Stimulated activated CD8-positive, alpha-beta memory T cell treated with anti-CD3 and anti-CD28 coated beads, Interleukin-15, amount 100 ng/mL, for 48 hours (primary cell): ENCODE measurements around the gene RNF2.

Experiments used
- DNase-seq, 2 donors: peaks; one replicate each; pipeline ENCODE4 v3.0.0-alpha.2; 2020; ENCODE audit warnings: low read depth in 2 of 2

Gene RNF2

DNA sequence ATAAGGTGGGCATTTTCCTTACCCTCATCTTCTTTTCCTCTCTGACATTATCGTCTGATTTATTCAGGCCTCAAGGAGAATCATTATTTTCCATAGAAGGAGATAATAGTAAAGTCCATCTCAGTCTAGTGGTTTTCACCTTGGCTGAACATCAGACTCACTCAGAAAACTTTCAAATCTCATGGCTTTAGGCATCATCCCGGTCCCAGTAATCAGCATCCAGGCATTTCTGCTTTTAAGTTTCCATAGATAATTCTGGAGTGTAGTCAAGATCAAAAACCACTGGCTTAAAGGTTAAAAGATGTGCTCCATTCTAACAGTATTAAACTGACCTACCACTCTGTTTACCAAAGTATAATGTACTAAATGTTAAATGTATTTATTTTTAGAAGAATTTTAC, 49.4 kb downstream of the RNF2 start:
- DNase-seq = no peak

DNA sequence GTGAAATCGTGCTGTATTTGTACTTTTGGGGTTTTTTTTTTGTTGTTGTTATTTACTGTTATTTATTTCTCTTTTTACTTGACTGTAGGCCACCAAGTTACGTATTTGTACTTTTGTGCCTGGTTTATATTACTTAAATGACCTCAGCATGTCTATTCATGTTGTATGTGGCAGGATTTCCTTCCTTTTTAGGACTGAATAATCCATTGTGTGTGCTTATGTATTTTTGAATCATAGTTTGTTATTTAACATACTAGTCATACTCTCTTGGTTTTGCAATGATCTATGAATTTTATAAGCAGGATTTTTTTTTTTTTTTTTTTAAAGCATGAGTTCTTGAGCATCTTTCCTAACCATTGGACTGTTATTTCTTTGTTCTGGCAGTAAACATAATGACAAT, 51.2 kb downstream of the RNF2 start:
- no peak for DNase-seq

DNA sequence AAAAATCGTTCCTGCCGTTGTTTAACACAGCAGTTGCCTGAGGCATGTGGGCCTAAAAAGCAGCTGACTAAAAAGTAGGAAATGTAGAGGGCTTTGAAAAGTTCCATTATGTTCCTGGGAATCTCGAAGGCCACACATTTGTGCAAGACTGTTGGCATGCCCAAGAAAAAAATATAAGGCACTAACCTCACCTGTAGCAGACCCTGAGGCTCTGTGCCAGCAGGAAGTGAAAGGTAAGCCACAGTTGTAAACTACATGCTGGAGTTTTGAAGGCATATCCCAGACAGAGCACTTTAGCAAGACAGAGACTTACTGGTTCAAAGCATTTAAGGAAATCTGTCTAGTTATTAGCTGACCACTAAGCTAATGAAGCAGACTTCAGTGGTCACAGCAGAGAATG, 58.7 kb downstream of the RNF2 start:
- DNase-seq = no peak

DNA sequence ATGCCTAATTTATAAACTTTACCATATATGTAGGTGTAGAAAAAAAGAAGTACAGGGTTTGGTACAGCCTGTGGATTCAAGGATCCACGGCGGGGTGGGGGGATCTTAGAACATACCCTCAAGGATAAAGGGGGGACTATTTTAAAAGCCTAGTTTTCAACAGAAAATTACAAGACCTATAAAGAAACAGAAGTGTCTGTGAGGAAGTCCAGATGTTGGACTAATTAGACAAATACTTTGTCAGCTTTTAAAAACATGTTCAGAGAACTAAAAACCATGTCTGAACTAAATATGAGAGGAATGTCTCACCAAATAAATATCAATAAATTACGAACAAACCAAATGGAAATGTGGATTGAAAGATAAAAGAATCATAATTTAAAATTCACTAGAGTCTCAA, 59.8 kb downstream of the RNF2 start:
- DNase-seq = no peak

DNA sequence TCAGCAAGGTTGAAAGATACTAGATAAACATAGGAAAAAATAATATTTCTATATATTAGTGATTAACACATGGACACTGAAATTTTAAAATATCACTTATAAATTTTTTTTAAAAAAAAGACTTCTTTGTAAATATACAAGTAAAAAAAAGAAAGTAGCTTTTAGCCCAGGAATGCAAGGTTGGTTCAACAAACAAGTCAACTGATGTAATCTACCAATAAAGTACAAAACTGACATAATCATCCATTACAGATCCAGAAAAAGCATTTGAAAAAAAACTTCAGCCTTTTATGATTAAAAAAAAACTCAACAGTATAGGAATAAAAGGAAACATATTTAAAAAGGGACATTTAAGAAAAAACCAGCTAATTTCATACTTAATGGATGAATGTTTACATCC, 63.0 kb downstream of the RNF2 start:
- DNase-seq = no peak

DNA sequence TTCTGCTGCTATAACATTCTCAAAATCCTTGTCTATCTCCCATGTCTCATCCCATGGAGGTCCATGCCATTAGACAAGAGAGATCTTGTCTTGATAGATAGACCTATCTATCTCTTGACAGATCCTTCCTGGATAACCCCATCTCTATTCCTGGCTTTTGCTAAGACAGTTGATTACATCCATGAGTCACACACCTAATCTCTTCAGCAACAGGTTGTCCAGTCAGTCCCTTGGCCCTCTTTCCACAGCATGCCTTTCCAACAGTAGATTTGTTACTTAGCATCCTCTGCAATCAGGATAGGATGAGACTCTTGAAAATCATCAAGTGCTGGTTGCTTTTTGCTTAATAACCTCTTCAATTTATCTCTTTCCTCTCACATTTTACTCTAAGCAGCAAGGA, 64.8 kb downstream of the RNF2 start:
- no peak for DNase-seq

DNA sequence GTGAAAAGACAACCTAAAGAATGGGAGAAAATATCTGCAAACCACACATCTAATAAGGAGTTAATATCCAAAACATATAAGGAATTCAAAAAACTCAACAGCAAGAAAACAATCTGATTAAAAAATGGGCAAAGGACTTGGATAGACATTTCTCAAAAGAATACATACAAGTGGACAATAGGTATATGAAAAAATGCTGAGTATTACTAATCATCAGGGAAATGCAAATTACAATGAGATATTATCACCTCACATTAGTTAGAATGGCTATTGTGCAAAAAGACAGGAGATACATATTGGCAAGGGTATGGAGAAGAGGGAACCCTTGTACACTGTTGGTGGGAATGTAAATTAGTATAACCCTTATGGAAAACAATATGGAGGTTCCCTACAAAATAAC, 66.5 kb downstream of the RNF2 start:
- DNase-seq = no peak

DNA sequence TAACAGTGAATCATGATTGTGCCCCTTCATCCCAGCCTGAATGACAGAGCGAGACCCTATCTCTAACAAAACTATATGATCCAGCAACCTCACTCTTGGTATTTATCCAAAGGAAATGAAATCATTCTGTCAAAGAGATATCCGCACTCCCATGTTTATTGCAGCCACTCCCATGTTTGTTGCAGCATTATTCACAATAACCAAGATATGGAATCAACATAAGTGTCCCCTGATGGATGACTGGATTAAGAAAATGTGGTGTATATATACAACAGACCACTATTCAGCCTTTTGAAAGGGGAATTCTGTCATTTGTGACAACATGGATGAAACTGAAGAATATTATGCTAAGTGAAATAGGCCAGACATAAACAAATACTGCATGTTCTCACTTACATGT, 67.0 kb downstream of the RNF2 start:
- DNase-seq = no peak

DNA sequence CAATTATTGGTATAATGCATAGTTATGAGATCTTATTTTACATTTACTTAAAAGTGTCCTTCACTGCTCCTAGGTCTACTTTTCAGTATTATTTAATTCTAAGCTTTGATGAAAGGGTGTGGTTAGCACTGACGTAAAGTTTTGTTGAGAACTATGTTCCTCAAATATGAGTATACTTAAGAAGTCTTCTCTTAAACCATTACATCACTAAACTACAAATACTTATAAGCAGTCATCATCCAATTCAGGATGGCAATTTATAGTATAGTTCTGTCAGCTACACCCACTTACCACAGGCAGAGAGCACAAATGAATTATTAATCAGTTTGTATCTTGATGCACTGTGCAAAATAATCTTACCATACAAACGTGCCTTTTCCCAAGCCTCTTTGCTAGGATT, 84.3 kb downstream of the RNF2 start:
- DNase-seq = no peak

DNA sequence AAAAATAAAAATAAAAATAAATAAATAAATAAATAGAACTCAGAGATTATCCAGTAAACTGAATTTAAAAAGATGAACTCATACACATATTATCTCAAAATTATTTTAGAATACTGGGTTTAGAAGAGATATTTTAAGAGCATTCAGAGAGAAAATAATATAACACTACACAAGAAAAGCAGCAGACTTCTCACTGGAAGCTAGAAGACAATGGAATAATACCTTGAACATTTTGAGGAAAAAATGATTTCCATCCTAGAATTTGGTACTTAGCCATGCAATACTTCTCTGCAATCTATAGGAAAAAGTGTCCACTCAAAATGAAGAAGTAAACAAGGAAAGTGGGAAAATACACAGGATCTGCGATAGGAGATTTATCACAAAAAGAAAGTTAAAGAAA, 87.2 kb downstream of the RNF2 start:
- no peak for DNase-seq

DNA sequence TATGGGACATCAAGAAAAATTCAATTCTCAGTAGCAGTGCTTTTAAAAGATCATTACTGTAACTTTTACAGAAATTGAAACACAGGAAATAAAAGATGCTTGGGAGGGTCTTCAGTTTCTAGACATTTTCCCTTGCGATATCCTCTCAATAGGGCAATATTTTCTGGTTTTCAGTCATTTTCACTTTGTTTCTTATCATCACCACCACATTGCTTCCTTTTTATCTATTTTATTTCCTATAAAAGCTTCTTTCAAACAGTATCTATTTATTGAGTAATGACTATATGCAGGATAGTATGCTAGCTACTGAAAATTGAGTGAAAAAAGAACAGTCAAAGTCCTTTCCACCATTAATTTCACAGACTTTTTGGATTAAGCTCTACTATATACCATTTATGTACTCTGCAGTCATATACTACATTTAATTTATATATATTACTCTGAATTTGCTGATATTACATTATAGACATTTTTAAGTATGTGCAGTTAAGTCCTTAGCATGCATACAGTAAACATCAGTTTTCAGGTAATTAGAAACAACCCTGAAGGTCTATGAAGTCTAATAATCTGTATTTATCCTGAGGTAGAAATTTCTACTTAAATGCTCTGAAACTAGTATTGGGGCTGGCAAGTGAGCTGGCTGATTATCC, 92.7 kb downstream of the RNF2 start:
- no peak for DNase-seq

DNA sequence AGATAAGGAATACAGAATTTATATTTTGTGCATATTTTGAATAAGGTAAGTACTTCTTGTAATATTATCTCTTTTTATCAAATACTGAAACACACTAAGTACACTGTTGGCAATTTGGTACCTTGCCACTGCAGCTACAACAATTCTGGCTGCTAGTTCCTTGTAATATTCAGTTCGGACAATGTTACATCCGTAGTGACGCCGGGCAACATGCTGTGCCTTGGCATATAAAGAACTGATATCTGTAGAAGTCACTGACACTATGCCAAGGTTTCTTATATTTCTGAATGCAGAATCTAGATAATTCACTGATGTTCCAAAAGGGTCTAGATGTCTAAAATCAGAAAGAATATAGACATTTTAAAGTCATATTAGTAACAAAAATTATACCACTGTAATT, 93.9 kb downstream of the RNF2 start:
- DNase-seq = no peak

DNA sequence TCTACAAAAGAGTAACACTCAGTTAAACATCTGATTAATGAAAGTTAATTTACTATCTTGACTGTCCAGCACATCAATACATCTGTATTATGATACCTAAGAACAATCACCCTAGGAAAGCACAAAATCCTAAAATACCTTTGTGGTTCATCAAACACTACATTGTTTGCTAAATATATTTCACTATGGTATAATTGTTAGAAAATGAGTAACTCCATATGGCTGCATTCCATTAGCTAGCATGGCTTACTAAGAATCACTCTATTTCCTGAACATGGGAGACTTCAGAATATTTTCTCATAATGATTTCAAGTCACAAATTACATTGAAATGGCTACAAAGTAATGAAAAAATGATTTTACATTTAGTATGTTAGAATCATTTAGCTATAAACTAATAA, 98.9 kb downstream of the RNF2 start:
- no peak for DNase-seq

DNA sequence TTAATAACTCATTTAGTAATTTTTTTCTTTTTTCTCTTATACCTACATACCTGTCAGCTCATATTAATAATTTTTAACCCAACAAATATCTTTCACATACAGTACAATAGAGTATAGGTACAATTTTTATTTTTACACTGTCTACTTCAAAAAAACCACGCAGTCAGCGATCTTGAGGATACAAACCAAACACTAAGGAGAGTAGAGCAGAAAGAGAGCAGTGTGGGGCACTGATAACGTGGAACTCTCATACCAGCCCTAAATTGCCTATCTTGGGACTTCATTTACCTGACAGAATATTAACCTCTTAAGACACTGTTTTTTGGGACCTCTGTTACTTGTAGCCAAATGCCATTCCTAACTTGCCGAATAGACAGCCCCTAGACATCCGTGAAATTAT, 105.9 kb downstream of the RNF2 start:
- no peak for DNase-seq
